ENCODE data around the gene TOB2. TPM values are rescaled to one million over a fixed set of nuclear protein-coding genes. Genes with fewer than 3 reads are reported as not detected.
A peak's percentile ranks its signal among the peaks of the same experiment; 100 is the strongest.

TOB2 gene
- polyA plus RNA-seq, 1 of the 3 experiments (the other 2 are of a cell fraction): 8.3 TPM

DNA sequence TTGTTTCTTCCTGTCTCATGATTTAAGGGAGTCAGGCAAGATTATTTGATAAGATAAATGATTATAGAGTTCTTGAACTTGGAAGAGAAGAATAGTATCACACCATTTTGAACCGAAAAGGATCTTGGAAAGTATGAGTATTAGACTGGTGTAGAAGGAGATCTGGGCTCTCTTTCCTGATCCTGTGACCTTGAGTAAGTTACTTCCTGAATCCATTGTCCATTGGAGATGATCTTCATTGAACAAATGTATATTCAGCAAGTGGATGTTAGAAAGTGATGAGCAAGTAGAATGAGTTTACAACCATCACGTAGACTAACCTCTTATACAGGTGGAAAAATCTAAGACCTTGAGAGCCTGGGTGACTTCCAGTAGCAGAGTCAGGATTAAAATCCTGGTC lies 24.3 kb upstream of the TOB2 start:
- ChIA-PET POLR2A (no interaction called here), CTCF (no interaction called here)
- Histone ChIP-seq H3K4me3 (ENCODE audit: low read depth in 2 of 2, low read length in 1 of 2) (no peak overlapping the region), H3K9me3 (no peaks in the 10 kb centered on the region), H3K27me3 (ENCODE audit: insufficient read depth) (no peaks in the 10 kb centered on the region), H3F3A (replicated peaks; ENCODE audit: insufficient read depth) (no peaks in the 10 kb centered on the region), H3K9ac (no peak overlapping the region), H3K4me2 (no peak overlapping the region), H3K79me2 (ENCODE audit: insufficient read depth) (peaks cover 82% of the 10 kb centered on the region), H2AFZ (ENCODE audit: low read depth) (no peak overlapping the region), H3K27ac (ENCODE audit: low read depth in 2 of 2, low read length in 1 of 2) (no peak overlapping the region), H3K4me1 (ENCODE audit: control insufficient read depth in 1 of 2, insufficient read depth in 2 of 2, low read depth in 1 of 2, low read length in 1 of 2) (peaks cover 0 to 10% of the 10 kb centered on the region in 2 experiments; a peak in 3 of 4 replicates), H3K9me2 (no peaks in the 10 kb centered on the region), H4K20me1 (ENCODE audit: insufficient read depth) (no peaks in the 10 kb centered on the region), H3K36me3 (replicated peaks in 1 of 2; ENCODE audit: control insufficient read depth in 1 of 2, insufficient read depth in 2 of 2, low read length in 1 of 2) (peaks cover 4 to 6% of the 10 kb centered on the region in 2 experiments)
- 66% methylated on average over 2 of the region's 2 CpGs for WGBS (ENCODE audit: low lambda C conversion rate)
- TF ChIP-seq FOXM1 (IDR thresholded peaks at IDR 0.05; ENCODE audit: low read depth) (no peak), EZH2phosphoT487 (IDR thresholded peaks at IDR 0.05; ENCODE audit: borderline replicate concordance, low read depth) (no peak), EP300 (IDR thresholded peaks at IDR 0.05; ENCODE audit: borderline replicate concordance in 1 of 2, low read depth in 1 of 2, low read length in 1 of 2) (no peak), ELF1 (IDR thresholded peaks at IDR 0.05) (no peak), TEAD4 (IDR thresholded peaks at IDR 0.05; ENCODE audit: borderline replicate concordance, insufficient read depth) (no peak), GATA2 (CRISPR knock-in tag; IDR thresholded peaks at IDR 0.05) (no peak), MEF2A (IDR thresholded peaks at IDR 0.05; ENCODE audit: borderline replicate concordance, low read depth) (no peak), MXI1 (IDR thresholded peaks at IDR 0.05; ENCODE audit: low read depth, low read length) (no peak), RFX5 (IDR thresholded peaks at IDR 0.05; ENCODE audit: low read length) (no peak)
- no peak for DNase-seq

DNA sequence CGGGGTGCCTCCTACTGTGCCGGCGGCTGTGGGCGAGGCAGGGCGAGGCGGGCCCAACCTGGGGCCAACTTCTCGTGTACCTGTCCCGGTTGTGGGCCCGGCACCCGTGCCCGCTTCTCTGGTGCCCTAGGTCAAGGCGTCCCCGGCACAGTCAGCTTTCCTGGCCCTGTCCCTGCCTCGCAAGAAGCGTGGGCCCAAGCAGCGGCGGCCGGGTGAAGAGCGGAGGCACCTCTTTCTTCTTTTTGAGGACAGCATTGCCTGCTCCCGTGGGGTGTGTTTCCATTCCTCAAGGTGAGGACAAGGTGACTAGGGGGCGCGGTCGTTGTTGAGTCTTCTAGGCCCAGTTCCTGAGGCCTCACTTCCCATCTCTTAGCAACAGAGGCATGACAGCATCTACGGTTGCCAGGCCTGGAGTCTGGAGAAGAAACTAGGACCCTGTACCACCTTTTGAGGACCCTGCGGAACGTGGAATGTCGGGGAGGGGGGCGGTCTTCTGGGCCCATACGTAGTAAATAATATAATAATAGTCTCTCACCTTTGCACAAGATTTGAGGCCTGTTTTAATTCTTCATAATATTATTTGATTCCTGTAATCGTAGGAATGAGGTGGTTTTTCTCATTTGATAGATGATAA lies 22.7 kb upstream of the TOB2 start:
- Histone ChIP-seq H3K9me2 (no peaks in the 10 kb centered on the region), H3K36me3 (replicated peaks in 1 of 2; ENCODE audit: control insufficient read depth in 1 of 2, insufficient read depth in 2 of 2, low read length in 1 of 2) (peaks cover 4 to 13% of the 10 kb centered on the region in 2 experiments), H3F3A (replicated peaks; ENCODE audit: insufficient read depth) (no peaks in the 10 kb centered on the region), H3K79me2 (ENCODE audit: insufficient read depth) (peaks cover 79% of the 10 kb centered on the region), H3K27ac (ENCODE audit: low read depth in 2 of 2, low read length in 1 of 2) (peak overlapping the region; percentile 34 to 84; a peak in 2 of 4 replicates), H3K4me2 (peak overlapping the region; percentile 89), H2AFZ (ENCODE audit: low read depth) (no peak overlapping the region), H3K9me3 (no peaks in the 10 kb centered on the region), H4K20me1 (ENCODE audit: insufficient read depth) (no peaks in the 10 kb centered on the region), H3K27me3 (ENCODE audit: insufficient read depth) (no peaks in the 10 kb centered on the region), H3K4me1 (ENCODE audit: control insufficient read depth in 1 of 2, insufficient read depth in 2 of 2, low read depth in 1 of 2, low read length in 1 of 2) (peaks cover 0 to 10% of the 10 kb centered on the region in 2 experiments; a peak in 3 of 4 replicates), H3K4me3 (ENCODE audit: low read depth in 2 of 2, low read length in 1 of 2) (peak overlapping the region; percentile 75 to 81), H3K9ac (peak overlapping the region; percentile 87)
- TF ChIP-seq, protein P1, sequence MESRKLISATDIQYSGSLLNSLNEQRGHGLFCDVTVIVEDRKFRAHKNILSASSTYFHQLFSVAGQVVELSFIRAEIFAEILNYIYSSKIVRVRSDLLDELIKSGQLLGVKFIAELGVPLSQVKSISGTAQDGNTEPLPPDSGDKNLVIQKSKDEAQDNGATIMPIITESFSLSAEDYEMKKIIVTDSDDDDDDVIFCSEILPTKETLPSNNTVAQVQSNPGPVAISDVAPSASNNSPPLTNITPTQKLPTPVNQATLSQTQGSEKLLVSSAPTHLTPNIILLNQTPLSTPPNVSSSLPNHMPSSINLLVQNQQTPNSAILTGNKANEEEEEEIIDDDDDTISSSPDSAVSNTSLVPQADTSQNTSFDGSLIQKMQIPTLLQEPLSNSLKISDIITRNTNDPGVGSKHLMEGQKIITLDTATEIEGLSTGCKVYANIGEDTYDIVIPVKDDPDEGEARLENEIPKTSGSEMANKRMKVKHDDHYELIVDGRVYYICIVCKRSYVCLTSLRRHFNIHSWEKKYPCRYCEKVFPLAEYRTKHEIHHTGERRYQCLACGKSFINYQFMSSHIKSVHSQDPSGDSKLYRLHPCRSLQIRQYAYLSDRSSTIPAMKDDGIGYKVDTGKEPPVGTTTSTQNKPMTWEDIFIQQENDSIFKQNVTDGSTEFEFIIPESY (IDR thresholded peaks at IDR 0.05; ENCODE audit: borderline replicate concordance, low read depth): no peak
- TF ChIP-seq YY1 (IDR thresholded peaks at IDR 0.05; ENCODE audit: low read depth): peak; percentile 61; the same call in 1 of the 2 replicates
- CTCF ChIA-PET: interaction anchor here (1.0 kb wide), 1 partner anchor 32 kb away, joined by 3 read pairs; no protein-coding TSS in a partner anchor
- DNase-seq: no peak
- WGBS (ENCODE audit: low lambda C conversion rate): 0% methylated on average over 10 of the region's 30 CpGs
- POLR2A ChIA-PET: interaction anchor here (1.0 to 1.8 kb wide), 5 partner anchors 21 to 88 kb away, joined by 4 to 9 read pairs (median 8); partner anchors contain the start of genes TEF and TOB2
